Uterus (tissue), 2 donors: ENCODE results near the gene CCDC158.

Experiments used
- POLR2A ChIP-seq, 2 donors: fragments of 450-650 bp; IDR thresholded peaks; one replicate each; pipeline ENCODE4 v1.6.1; 2016; ENCODE audit warnings: antibody characterized with exemption in 2 of 2, mild to moderate bottlenecking in 1 of 2, moderate library complexity in 1 of 2
- TF ChIP-seq, protein P1 (sequence below), 4 experiments: fragments of 200-600 bp in 2 of 4; fragments of 450-650 bp in 2 of 4; sonication (generic) in 2 of 4; IDR thresholded peaks; one replicate each; pipeline ENCODE4 v1.5.1; 2016 to 2019; ENCODE audit warnings: antibody characterized with exemption in 4 of 4, mild to moderate bottlenecking in 2 of 4, moderate library complexity in 1 of 4

DNA sequence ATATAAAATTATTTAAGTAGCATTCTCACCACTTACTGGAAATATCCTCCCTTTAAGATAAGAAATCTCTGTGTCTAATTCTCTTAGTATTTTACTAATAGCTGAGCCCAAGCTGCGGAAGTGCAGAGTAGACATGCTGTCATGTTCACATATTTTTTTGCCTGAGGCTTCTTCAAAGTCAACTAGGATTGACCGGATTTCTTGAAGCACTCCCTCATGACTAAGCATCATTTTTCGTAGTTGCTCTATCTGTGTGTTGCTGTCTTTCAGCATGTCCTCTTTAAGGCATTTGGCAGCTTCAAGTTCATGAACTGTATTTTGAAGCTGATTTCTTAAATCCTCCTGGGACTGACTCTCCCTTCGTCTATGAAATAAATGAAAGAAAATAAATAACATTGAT lies 36.9 kb downstream of the CCDC158 start:
- TF ChIP-seq, protein P1, sequence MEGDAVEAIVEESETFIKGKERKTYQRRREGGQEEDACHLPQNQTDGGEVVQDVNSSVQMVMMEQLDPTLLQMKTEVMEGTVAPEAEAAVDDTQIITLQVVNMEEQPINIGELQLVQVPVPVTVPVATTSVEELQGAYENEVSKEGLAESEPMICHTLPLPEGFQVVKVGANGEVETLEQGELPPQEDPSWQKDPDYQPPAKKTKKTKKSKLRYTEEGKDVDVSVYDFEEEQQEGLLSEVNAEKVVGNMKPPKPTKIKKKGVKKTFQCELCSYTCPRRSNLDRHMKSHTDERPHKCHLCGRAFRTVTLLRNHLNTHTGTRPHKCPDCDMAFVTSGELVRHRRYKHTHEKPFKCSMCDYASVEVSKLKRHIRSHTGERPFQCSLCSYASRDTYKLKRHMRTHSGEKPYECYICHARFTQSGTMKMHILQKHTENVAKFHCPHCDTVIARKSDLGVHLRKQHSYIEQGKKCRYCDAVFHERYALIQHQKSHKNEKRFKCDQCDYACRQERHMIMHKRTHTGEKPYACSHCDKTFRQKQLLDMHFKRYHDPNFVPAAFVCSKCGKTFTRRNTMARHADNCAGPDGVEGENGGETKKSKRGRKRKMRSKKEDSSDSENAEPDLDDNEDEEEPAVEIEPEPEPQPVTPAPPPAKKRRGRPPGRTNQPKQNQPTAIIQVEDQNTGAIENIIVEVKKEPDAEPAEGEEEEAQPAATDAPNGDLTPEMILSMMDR (IDR thresholded peaks at IDR 0.05), result no peak
- no peak for TF ChIP-seq POLR2A (IDR thresholded peaks at IDR 0.05)
